IMR-90 (cell line): Measurements from ENCODE around the gene CAPN9.

Experiments used
- CTCF ChIP-seq: conservative IDR thresholded peaks from 2 replicates; pipeline ENCODE4 v1.5.1; 2012; ENCODE audit warnings: mild to moderate bottlenecking, low read depth, low read length, improper control_type of control experiment
- MAFK ChIP-seq: IDR thresholded peaks from 2 replicates; pipeline ENCODE4 v1.6.1; 2012; ENCODE audit warnings: low read depth, low read length, improper control_type of control experiment
- MAZ ChIP-seq: IDR thresholded peaks from 2 replicates; pipeline ENCODE4 v1.6.1; 2012; ENCODE audit warnings: low read depth, mild to moderate bottlenecking, low read length, improper control_type of control experiment, moderate library complexity, borderline replicate concordance
- POLR2A ChIP-seq: IDR thresholded peaks from 2 replicates; pipeline ENCODE4 v1.6.1; 2012; ENCODE audit warnings: mild to moderate bottlenecking, low read depth, low read length
- SMC3 ChIP-seq: fragments of 150-350 bp; IDR thresholded peaks from 2 replicates; pipeline ENCODE4 v1.6.1; 2016; ENCODE audit warnings: low read depth, mild to moderate bottlenecking, antibody characterized with exemption, low read length, moderate library complexity
- USF2 ChIP-seq: fragments of 150-350 bp; IDR thresholded peaks from 2 replicates; pipeline ENCODE4 v1.6.1; 2017; ENCODE audit warnings: mild to moderate bottlenecking, antibody characterized with exemption, low read length, low read depth

- TF ChIP-seq CTCF: no peak
- no peak for TF ChIP-seq SMC3
- TF ChIP-seq USF2: no peak
- TF ChIP-seq POLR2A: no peak
- TF ChIP-seq MAFK: no peak
- no peak for TF ChIP-seq MAZ
These were observed 103.4 kb downstream of the CAPN9 start for GRCh38 chr1:230850547-230850946.
